Activated naive CD8-positive, alpha-beta T cell treated with anti-CD3 and anti-CD28 coated beads, Interleukin-2, amount 50 U/mL, for 16 hours (primary cell): Measurements from ENCODE around the gene LGALS8.

Source experiments
- DNase-seq: peaks from one replicate; pipeline ENCODE4 v3.0.0-alpha.2; 2020; ENCODE audit warnings: low read depth, low spot score

The LGALS8 gene

GRCh38 chr1:236509203-236509602 is 14.6 kb upstream of the LGALS8 start:
- no peak for DNase-seq

GRCh38 chr1:236509647-236510401 is 14.0 kb upstream of the LGALS8 start:
- DNase-seq, result no peak

- no peak for DNase-seq
Measured at GRCh38 chr1:236511735-236512418, 11.9 kb upstream of the LGALS8 start.

GRCh38 chr1:236514703-236515442 is 8.9 kb upstream of the LGALS8 start:
- DNase-seq, result no peak

- no peak for DNase-seq
Measured at GRCh38 chr1:236515443-236515958, 8.3 kb upstream of the LGALS8 start.

- DNase-seq, result no peak
Measured at GRCh38 chr1:236516929-236517704, 6.7 kb upstream of the LGALS8 start.

GRCh38 chr1:236518322-236518721 is 5.5 kb upstream of the LGALS8 start:
- DNase-seq, result no peak

- no peak for DNase-seq
Measured at GRCh38 chr1:236520445-236521005, 3.3 kb upstream of the LGALS8 start.

- DNase-seq, result no peak
Measured at GRCh38 chr1:236522937-236523703, 662 bp upstream of the LGALS8 start.

GRCh38 chr1:236524142-236524894 is 536 bp downstream of the LGALS8 start:
- no peak for DNase-seq

- DNase-seq, result no peak
Measured at GRCh38 chr1:236524895-236525184, 1.1 kb downstream of the LGALS8 start.

- DNase-seq, result no peak
Measured at GRCh38 chr1:236526079-236526478, 2.3 kb downstream of the LGALS8 start.

- no peak for DNase-seq
Measured at GRCh38 chr1:236530286-236530685, 6.5 kb downstream of the LGALS8 start.

GRCh38 chr1:236530959-236531358 is 7.2 kb downstream of the LGALS8 start:
- DNase-seq, result no peak

GRCh38 chr1:236532850-236533249 is 9.1 kb downstream of the LGALS8 start:
- DNase-seq, result no peak

- DNase-seq, result no peak
Measured at GRCh38 chr1:236534151-236534651, 10.4 kb downstream of the LGALS8 start.

GRCh38 chr1:236535190-236535589 is 11.4 kb downstream of the LGALS8 start:
- DNase-seq, result no peak

- no peak for DNase-seq
Measured at GRCh38 chr1:236535662-236536161, 11.9 kb downstream of the LGALS8 start.

GRCh38 chr1:236536540-236536939 is 12.8 kb downstream of the LGALS8 start:
- no peak for DNase-seq
